GM04504 (cell line): ENCODE results near the gene ADGRG1.
"Not testable (repeated sequence)": the region's sequence is repeated elsewhere in the genome, so short reads cannot be mapped to it uniquely, and the experiment has no call there.

Experiments
- DNase-seq: peaks from one replicate; pipeline ENCODE4 v3.0.0-alpha.2; 2012; ENCODE audit warnings: low read depth

ADGRG1 gene

GRCh38 chr16:57699899-57700298 lies 71.5 kb downstream of the ADGRG1 start:
- no peak for DNase-seq

- DNase-seq: no peak
These were observed 72.5 kb downstream of the ADGRG1 start for GRCh38 chr16:57700781-57701551.

GRCh38 chr16:57701759-57702371 lies 73.4 kb downstream of the ADGRG1 start:
- DNase-seq: no peak

GRCh38 chr16:57703416-57704010 lies 75.1 kb downstream of the ADGRG1 start:
- DNase-seq: no peak

GRCh38 chr16:57704011-57704904 lies 75.8 kb downstream of the ADGRG1 start:
- no peak for DNase-seq

GRCh38 chr16:57704905-57705852 lies 76.7 kb downstream of the ADGRG1 start:
- no peak for DNase-seq

- DNase-seq: no peak
These were observed 78.3 kb downstream of the ADGRG1 start for GRCh38 chr16:57706717-57707116.

GRCh38 chr16:57707331-57707730 lies 78.9 kb downstream of the ADGRG1 start:
- no peak for DNase-seq

GRCh38 chr16:57708168-57708567 lies 79.7 kb downstream of the ADGRG1 start:
- DNase-seq: no peak

GRCh38 chr16:57709663-57710062 lies 81.2 kb downstream of the ADGRG1 start:
- no peak for DNase-seq

- DNase-seq: no peak
These were observed 82.9 kb downstream of the ADGRG1 start for GRCh38 chr16:57711346-57711745.

- no peak for DNase-seq
These were observed 83.6 kb downstream of the ADGRG1 start for GRCh38 chr16:57711993-57712392.

GRCh38 chr16:57712569-57712968 lies 84.1 kb downstream of the ADGRG1 start:
- not testable (repeated sequence) for DNase-seq

GRCh38 chr16:57713596-57713995 lies 85.2 kb downstream of the ADGRG1 start:
- DNase-seq: no peak

- DNase-seq: no peak
These were observed 85.6 kb downstream of the ADGRG1 start for GRCh38 chr16:57714047-57714446.
